MM.1S (cell line): ENCODE results near the gene ZNF366.

Experiments used
- DNase-seq: peaks from one replicate; pipeline ENCODE4 v3.0.0-alpha.2; 2015
- H2AFZ ChIP-seq: fragments of 300-600 bp; sonication (generic); 2 replicates; pipeline ENCODE4 v1.6.0; 2016; ENCODE audit warnings: antibody characterized with exemption, low read length
- H3F3A ChIP-seq: fragments of 300-600 bp; sonication (generic); 2 replicates; pipeline ENCODE4 v1.6.1; 2016; ENCODE audit warnings: mild to moderate bottlenecking, antibody characterized with exemption, low read length, moderate library complexity, mixed read lengths; ENCODE audit not compliant: insufficient read depth
- H3K27ac ChIP-seq: fragments of 300-600 bp; sonication (generic); 2 replicates; pipeline ENCODE4 v1.5.1; 2016; ENCODE audit warnings: mild to moderate bottlenecking, low read length
- H3K27me3 ChIP-seq: fragments of 300-600 bp; sonication (generic); replicated peaks from 2 replicates; pipeline ENCODE4 v1.6.0; 2016; ENCODE audit warnings: low read length; ENCODE audit not compliant: insufficient read depth
- H3K36me3 ChIP-seq: fragments of 300-600 bp; sonication (generic); replicated peaks from 2 replicates; pipeline ENCODE4 v1.6.1; 2016; ENCODE audit warnings: mild to moderate bottlenecking, low read length, mixed read lengths; ENCODE audit not compliant: insufficient read depth
- H3K4me1 ChIP-seq: fragments of 300-600 bp; sonication (generic); 2 replicates; pipeline ENCODE4 v1.6.1; 2016; ENCODE audit warnings: low read length, mixed read lengths
- H3K4me2 ChIP-seq: fragments of 300-600 bp; sonication (generic); 2 replicates; pipeline ENCODE4 v1.6.0; 2016; ENCODE audit warnings: low read depth, low read length
- H3K4me3 ChIP-seq: fragments of 300-600 bp; sonication (generic); 2 replicates; pipeline ENCODE4 v1.5.1; 2016; ENCODE audit warnings: low read length, mixed read lengths
- H3K79me2 ChIP-seq: fragments of 300-600 bp; sonication (generic); 2 replicates; pipeline ENCODE4 v1.6.1; 2016; ENCODE audit warnings: mixed run types, low read length, mixed read lengths
- H3K9ac ChIP-seq: fragments of 300-600 bp; sonication (generic); 2 replicates; pipeline ENCODE4 v1.6.1; 2016; ENCODE audit warnings: low read length, mixed read lengths
- H3K9me2 ChIP-seq: fragments of 300-600 bp; sonication (generic); replicated peaks from 2 replicates; pipeline ENCODE4 v1.6.1; 2016; ENCODE audit warnings: mild to moderate bottlenecking, low read length, mixed read lengths; ENCODE audit not compliant: insufficient read depth
- H3K9me3 ChIP-seq: fragments of 300-600 bp; sonication (generic); replicated peaks from 2 replicates; pipeline ENCODE4 v1.6.1; 2016; ENCODE audit warnings: mild to moderate bottlenecking, low read length, mixed read lengths; ENCODE audit not compliant: insufficient read depth
- H4K20me1 ChIP-seq: fragments of 300-600 bp; sonication (generic); 2 replicates; pipeline ENCODE4 v1.6.1; 2016; ENCODE audit warnings: mild to moderate bottlenecking, low read length, moderate library complexity, mixed read lengths; ENCODE audit not compliant: insufficient read depth
- EZH2 ChIP-seq: fragments of 300-600 bp; sonication (generic); optimal IDR thresholded peaks from 2 replicates; pipeline ENCODE3; 2017; ENCODE audit warnings: low read depth, mild to moderate bottlenecking, antibody characterized with exemption, low read length, mixed read lengths
- EZH2phosphoT487 ChIP-seq: fragments of 300-600 bp; sonication (generic); IDR thresholded peaks from 2 replicates; pipeline ENCODE4 v1.6.1; 2018; ENCODE audit warnings: antibody characterized with exemption, low read length
- TF ChIP-seq, protein P1 (sequence below): fragments of 300-600 bp; sonication (generic); IDR thresholded peaks from 2 replicates; pipeline ENCODE4 v1.5.1; 2016; ENCODE audit warnings: antibody characterized with exemption, low read length, mixed read lengths

ZNF366 gene

DNA sequence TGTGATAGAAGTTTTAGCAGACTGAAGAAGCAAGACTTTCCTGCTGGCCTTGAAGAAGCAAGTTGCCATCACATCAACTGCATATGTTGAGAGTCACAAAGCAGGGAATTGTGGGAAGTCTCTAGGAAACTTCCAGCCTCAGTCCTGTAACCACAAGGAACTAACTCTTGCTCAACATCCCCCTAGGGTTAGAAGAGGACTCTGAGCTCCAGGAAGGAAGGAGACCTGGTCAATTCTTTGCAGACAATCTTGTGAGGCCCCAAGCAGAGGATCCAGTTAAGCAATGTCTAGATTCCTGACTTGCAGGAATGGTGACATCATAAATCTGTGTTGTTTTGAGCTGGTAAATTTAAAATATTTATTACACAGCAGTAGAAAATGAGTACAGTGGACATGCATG, 18.6 kb upstream of the ZNF366 start:
- no peak overlapping the region for H2AFZ ChIP-seq
- DNase-seq, result no peak
- no peaks in the 10 kb centered on the region for H3K9me3 ChIP-seq
- H3K27me3 ChIP-seq, result no peaks in the 10 kb centered on the region
- no peaks in the 10 kb centered on the region for H3K79me2 ChIP-seq
- TF ChIP-seq EZH2phosphoT487, result no peak
- TF ChIP-seq, protein P1, sequence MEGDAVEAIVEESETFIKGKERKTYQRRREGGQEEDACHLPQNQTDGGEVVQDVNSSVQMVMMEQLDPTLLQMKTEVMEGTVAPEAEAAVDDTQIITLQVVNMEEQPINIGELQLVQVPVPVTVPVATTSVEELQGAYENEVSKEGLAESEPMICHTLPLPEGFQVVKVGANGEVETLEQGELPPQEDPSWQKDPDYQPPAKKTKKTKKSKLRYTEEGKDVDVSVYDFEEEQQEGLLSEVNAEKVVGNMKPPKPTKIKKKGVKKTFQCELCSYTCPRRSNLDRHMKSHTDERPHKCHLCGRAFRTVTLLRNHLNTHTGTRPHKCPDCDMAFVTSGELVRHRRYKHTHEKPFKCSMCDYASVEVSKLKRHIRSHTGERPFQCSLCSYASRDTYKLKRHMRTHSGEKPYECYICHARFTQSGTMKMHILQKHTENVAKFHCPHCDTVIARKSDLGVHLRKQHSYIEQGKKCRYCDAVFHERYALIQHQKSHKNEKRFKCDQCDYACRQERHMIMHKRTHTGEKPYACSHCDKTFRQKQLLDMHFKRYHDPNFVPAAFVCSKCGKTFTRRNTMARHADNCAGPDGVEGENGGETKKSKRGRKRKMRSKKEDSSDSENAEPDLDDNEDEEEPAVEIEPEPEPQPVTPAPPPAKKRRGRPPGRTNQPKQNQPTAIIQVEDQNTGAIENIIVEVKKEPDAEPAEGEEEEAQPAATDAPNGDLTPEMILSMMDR, result no peak
- no peak overlapping the region for H3K9ac ChIP-seq
- no peak overlapping the region for H3K27ac ChIP-seq
- no peaks in the 10 kb centered on the region for H4K20me1 ChIP-seq
- no peak overlapping the region for H3K4me2 ChIP-seq
- no peaks in the 10 kb centered on the region for H3K36me3 ChIP-seq
- no peak overlapping the region for H3K4me3 ChIP-seq
- H3F3A ChIP-seq, result no peaks in the 10 kb centered on the region
- H3K9me2 ChIP-seq, result no peaks in the 10 kb centered on the region
- H3K4me1 ChIP-seq, result no peaks in the 10 kb centered on the region

GRCh38 chr5:72523960-72524582, 16.9 kb upstream of the ZNF366 start:
- Histone ChIP-seq H3K36me3 (no peaks in the 10 kb centered on the region), H3K27me3 (no peaks in the 10 kb centered on the region), H3K9ac (no peak overlapping the region), H4K20me1 (no peaks in the 10 kb centered on the region), H2AFZ (no peak overlapping the region), H3K4me2 (no peak overlapping the region), H3K27ac (no peak overlapping the region), H3K79me2 (no peaks in the 10 kb centered on the region), H3F3A (no peaks in the 10 kb centered on the region), H3K9me2 (no peaks in the 10 kb centered on the region), H3K4me3 (no peak overlapping the region), H3K4me1 (no peaks in the 10 kb centered on the region), H3K9me3 (no peaks in the 10 kb centered on the region)
- DNase-seq, result peak; percentile 61
- TF ChIP-seq EZH2, result no peak
- TF ChIP-seq, protein P1, result peak; percentile 59

GRCh38 chr5:72522607-72523006, 15.4 kb upstream of the ZNF366 start:
- no peaks in the 10 kb centered on the region for H3F3A ChIP-seq
- H3K27ac ChIP-seq, result no peak overlapping the region
- H3K4me3 ChIP-seq, result no peak overlapping the region
- DNase-seq, result no peak
- H3K36me3 ChIP-seq, result no peaks in the 10 kb centered on the region
- H2AFZ ChIP-seq, result no peak overlapping the region
- H3K9me3 ChIP-seq, result no peaks in the 10 kb centered on the region
- H4K20me1 ChIP-seq, result no peaks in the 10 kb centered on the region
- H3K79me2 ChIP-seq, result no peaks in the 10 kb centered on the region
- TF ChIP-seq EZH2 (no peak), EZH2phosphoT487 (no peak)
- TF ChIP-seq, protein P1, result no peak
- H3K4me2 ChIP-seq, result no peak overlapping the region
- H3K9ac ChIP-seq, result no peak overlapping the region
- H3K27me3 ChIP-seq, result no peaks in the 10 kb centered on the region
- H3K9me2 ChIP-seq, result no peaks in the 10 kb centered on the region
- no peaks in the 10 kb centered on the region for H3K4me1 ChIP-seq
